A673 (cell line): Measurements from ENCODE around the gene ARL5B. TPM values are rescaled to one million over a fixed set of nuclear protein-coding genes. Genes with fewer than 3 reads are reported as not detected.

Experiments
- Bru-seq: library from RNA; stranded (reverse); fragments of 400-500 nt; gene quantifications from one replicate; lab custom pipeline; 2021; lab: Mats Ljungman, UMichigan
- BruChase-seq, 2 experiments: library from RNA; stranded (reverse); fragments of 400-500 nt; gene quantifications; one replicate each; lab custom pipeline; 2021; lab: Mats Ljungman, UMichigan
- BruUV-seq: library from RNA; stranded (reverse); fragments of 400-500 nt; replicated peaks from 2 replicates; lab custom pipeline; 2021; lab: Mats Ljungman, UMichigan
- CTCF ChIA-PET: fragments of 300-600 bp; sonication (Branson Sonifier 250); formaldehyde crosslinking; loops from one replicate; lab custom pipeline; 2022; ENCODE audit warnings: antibody characterized with exemption; lab: Charles Lee
- POLR2A ChIA-PET: fragments of 300-600 bp; sonication (Branson Sonifier 250); formaldehyde crosslinking; loops from one replicate; lab custom pipeline; 2022; ENCODE audit warnings: antibody characterized with exemption; ENCODE audit not compliant: low non-redundant PET; lab: Charles Lee
- DNase-seq: peaks from one replicate; pipeline ENCODE4 v3.0.0-alpha.2; 2015; ENCODE audit warnings: low spot score
- H3K27ac ChIP-seq: fragments of 200-600 bp; sonication (generic); 2 replicates; pipeline ENCODE4 v1.5.1; 2016; ENCODE audit warnings: mixed run types, low read depth, mild to moderate bottlenecking, mixed read lengths, antibody characterized with exemption, low read length; ENCODE audit not compliant: poor library complexity, severe bottlenecking
- H3K27me3 ChIP-seq: fragments of 200-600 bp; sonication (generic); replicated peaks from 2 replicates; pipeline ENCODE4 v1.6.1; 2017; ENCODE audit warnings: mixed run types, low read depth, mild to moderate bottlenecking, mixed read lengths, antibody characterized with exemption, low read length; ENCODE audit not compliant: insufficient read depth, poor library complexity
- H3K36me3 ChIP-seq: fragments of 200-600 bp; sonication (generic); 2 replicates; pipeline ENCODE4 v1.6.1; 2016; ENCODE audit warnings: mixed run types, mild to moderate bottlenecking, mixed read lengths, antibody characterized with exemption, low read length; ENCODE audit not compliant: insufficient read depth, poor library complexity, severe bottlenecking
- H3K4me1 ChIP-seq: fragments of 200-600 bp; sonication (generic); 2 replicates; pipeline ENCODE4 v1.6.1; 2017; ENCODE audit warnings: mixed run types, mild to moderate bottlenecking, mixed read lengths, antibody characterized with exemption, low read length; ENCODE audit not compliant: insufficient read depth, poor library complexity, severe bottlenecking
- H3K4me3 ChIP-seq: fragments of 200-600 bp; sonication (generic); 2 replicates; pipeline ENCODE4 v1.5.1; 2016; ENCODE audit warnings: low read depth, mixed run types, mild to moderate bottlenecking, mixed read lengths, low read length; ENCODE audit not compliant: poor library complexity, severe bottlenecking
- H3K9me3 ChIP-seq: fragments of 200-600 bp; sonication (generic); 2 replicates; pipeline ENCODE4 v1.6.1; 2016; ENCODE audit warnings: mixed run types, low read depth, mild to moderate bottlenecking, mixed read lengths, antibody characterized with exemption, low read length; ENCODE audit not compliant: poor library complexity, severe bottlenecking
- EZH2 ChIP-seq: fragments of 200-600 bp; sonication (generic); IDR thresholded peaks from 2 replicates; pipeline ENCODE4 v1.6.1; 2017; ENCODE audit warnings: borderline replicate concordance, low read depth, mild to moderate bottlenecking, mixed read lengths, antibody characterized with exemption, low read length; ENCODE audit not compliant: poor library complexity, severe bottlenecking
- intact Hi-C: fragments of 100-400 bp; cut with micrococcal nuclease; formaldehyde crosslinking; loops from one replicate; pipeline ENCODE4 v1.10.0; 2022; ENCODE audit not compliant: unreplicated experiment
- long read RNA-seq: library from polyadenylated mRNA; stranded (forward); transcript quantifications from one replicate; pipeline ENCODE4 v2.0.0, GENCODE V29; 2022
- total RNA-seq: library from RNA; stranded (reverse); gene quantifications from 2 replicates; pipeline ENCODE4 v1.2.3, GENCODE V29; 2021
- TF ChIP-seq, protein P1 (sequence below): fragments of 300-800, 200-600 bp; sonication (generic); conservative IDR thresholded peaks from 2 replicates; pipeline ENCODE4 v1.5.1; 2017; ENCODE audit warnings: low read depth, mild to moderate bottlenecking, antibody characterized with exemption, low read length, moderate library complexity, mixed read lengths

Gene ARL5B, protein sequence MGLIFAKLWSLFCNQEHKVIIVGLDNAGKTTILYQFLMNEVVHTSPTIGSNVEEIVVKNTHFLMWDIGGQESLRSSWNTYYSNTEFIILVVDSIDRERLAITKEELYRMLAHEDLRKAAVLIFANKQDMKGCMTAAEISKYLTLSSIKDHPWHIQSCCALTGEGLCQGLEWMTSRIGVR
- total RNA-seq (30.0 and 30.2 TPM in 2 replicates), Bru-seq, nascent RNA (percentile 95 among the genes with signal in this experiment), BruChase-seq, experiment 1, labeled RNA remaining after a 2-hour chase (percentile 99 among the genes with signal in this experiment), BruChase-seq, experiment 2, labeled RNA remaining after a 6-hour chase (percentile 97 among the genes with signal in this experiment)
- long read RNA-seq, full-length matches to known transcripts = 33 of 41 reads
- long read RNA-seq, partial matches to known transcripts = 4 of 41 reads
- long read RNA-seq, other reads (novel, unspliced or antisense) = 4 of 41 reads

DNA sequence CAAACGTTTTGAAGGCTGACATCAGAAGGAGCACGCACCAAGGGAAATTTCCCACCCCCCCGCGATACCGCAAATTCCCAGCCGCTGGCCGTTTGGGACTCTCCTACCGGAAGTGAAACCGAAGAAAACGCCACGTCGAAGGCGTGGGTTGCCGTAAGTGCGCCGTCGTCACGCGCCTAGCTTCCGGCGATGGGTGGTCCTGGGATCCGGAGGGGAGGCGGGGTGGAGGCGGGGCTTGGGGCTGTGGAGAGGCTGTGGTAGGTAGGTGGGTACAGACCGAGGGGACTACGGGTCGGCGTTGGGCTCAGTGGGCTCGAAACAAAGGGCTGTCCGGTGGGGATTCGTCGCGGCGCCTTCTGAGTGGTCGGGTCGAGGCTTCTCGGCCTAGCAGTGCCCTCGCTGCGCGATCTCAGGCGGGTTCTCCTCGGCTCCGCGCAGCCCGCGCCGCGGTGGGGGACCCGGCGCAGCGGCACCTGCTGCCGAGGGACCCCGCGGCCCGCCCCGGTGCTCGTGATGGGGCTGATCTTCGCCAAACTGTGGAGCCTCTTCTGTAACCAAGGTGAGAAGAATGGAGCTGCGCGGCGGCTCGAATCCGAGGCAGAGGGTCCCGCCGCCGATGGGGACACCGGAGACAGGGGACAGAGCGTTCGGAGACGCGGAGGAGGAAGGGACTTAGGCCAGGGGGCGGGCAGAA lies at the start of gene ARL5B:
TSS of gene ARL5B (plus strand) at position 307 of the 694 bp plus-strand sequence. CDS start at position 514, 207 bp downstream.
- POLR2A ChIA-PET = interaction anchor here (0.5 to 0.6 kb wide), 5 partner anchors 30 to 1581 kb away, joined by 4 to 19 read pairs (median 10); no protein-coding TSS in a partner anchor
- TF ChIP-seq, protein P1, sequence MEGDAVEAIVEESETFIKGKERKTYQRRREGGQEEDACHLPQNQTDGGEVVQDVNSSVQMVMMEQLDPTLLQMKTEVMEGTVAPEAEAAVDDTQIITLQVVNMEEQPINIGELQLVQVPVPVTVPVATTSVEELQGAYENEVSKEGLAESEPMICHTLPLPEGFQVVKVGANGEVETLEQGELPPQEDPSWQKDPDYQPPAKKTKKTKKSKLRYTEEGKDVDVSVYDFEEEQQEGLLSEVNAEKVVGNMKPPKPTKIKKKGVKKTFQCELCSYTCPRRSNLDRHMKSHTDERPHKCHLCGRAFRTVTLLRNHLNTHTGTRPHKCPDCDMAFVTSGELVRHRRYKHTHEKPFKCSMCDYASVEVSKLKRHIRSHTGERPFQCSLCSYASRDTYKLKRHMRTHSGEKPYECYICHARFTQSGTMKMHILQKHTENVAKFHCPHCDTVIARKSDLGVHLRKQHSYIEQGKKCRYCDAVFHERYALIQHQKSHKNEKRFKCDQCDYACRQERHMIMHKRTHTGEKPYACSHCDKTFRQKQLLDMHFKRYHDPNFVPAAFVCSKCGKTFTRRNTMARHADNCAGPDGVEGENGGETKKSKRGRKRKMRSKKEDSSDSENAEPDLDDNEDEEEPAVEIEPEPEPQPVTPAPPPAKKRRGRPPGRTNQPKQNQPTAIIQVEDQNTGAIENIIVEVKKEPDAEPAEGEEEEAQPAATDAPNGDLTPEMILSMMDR = no peak
- no peak for TF ChIP-seq EZH2
- no TSS peak for BruUV-seq

DNA sequence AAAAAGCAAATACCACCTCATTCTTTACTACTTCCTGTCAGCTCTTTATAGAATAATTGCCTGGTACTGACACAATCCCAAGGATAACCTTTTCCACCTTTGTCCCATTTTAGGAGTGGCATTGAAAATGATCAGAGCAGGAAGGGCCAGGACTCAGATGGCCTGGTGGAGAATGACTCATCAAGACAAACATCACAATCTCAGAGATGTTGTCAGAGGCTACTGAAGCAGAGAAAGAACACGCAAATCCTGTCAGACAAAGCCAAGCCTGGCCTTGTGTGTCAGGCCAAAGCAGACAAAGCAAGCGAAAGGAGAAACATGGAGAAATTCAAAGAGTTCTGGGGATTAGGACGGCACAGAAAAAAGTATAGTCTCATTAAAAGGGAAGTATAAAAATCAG lies 48.7 kb upstream of the ARL5B start:
- H3K4me3 ChIP-seq = no peak overlapping the region
- ChIA-PET POLR2A (no interaction called here), CTCF (no interaction called here)
- no peaks in the 10 kb centered on the region for H3K9me3 ChIP-seq
- intact Hi-C loops = no loop called here
- peak overlapping the region; percentile 43 for H3K27ac ChIP-seq
- TF ChIP-seq, protein P1 = no peak
- TF ChIP-seq EZH2 = no peak
- H3K27me3 ChIP-seq = no peaks in the 10 kb centered on the region
- peaks cover 4% of the 10 kb centered on the region for H3K4me1 ChIP-seq
- BruUV-seq = no TSS peak
- peak; percentile 24 for DNase-seq
- H3K36me3 ChIP-seq = no peaks in the 10 kb centered on the region

More for the DNA sequence above, at the start of gene ARL5B:
- intact Hi-C loops = no loop called here
- Histone ChIP-seq H3K36me3 (peaks cover 5% of the 10 kb centered on the region), H3K4me1 (peaks cover 20% of the 10 kb centered on the region), H3K27me3 (no peaks in the 10 kb centered on the region), H3K27ac (peak within 1 kb of the TSS; percentile 97), H3K9me3 (no peaks in the 10 kb centered on the region), H3K4me3 (peak within 1 kb of the TSS; percentile 98)
- CTCF ChIA-PET = interaction anchor here (0.6 kb wide), 3 partner anchors 40 to 1064 kb away, joined by 3 to 4 read pairs (median 4); no protein-coding TSS in a partner anchor
- peak; percentile 98 for DNase-seq

DNA sequence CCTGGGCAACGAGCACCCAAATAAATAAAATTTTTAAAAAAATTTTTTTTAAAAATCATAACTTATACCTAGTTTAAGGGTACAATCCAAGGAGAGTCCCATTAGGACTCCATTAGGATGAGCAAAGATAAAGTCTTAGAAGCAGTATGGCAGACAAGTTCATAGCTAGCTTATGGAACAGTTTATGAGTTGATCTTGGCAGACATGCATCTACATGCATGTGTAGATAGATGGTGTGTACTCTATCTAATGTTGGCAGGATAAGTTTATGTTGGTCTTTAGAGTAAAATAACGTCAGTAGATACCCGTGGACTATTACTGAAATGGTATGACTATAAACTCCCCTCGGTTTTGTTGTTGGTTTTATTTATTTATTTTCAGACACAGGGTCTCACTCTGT lies 48.1 kb upstream of the ARL5B start:
- peaks cover 4% of the 10 kb centered on the region for H3K4me1 ChIP-seq
- H3K36me3 ChIP-seq = no peaks in the 10 kb centered on the region
- no TSS peak for BruUV-seq
- ChIA-PET POLR2A (no interaction called here), CTCF (no interaction called here)
- H3K27ac ChIP-seq = no peak overlapping the region
- DNase-seq = no peak
- no peak overlapping the region for H3K4me3 ChIP-seq
- intact Hi-C loops = no loop called here
- H3K9me3 ChIP-seq = no peaks in the 10 kb centered on the region
- no peak for TF ChIP-seq EZH2
- TF ChIP-seq, protein P1 = no peak
- no peaks in the 10 kb centered on the region for H3K27me3 ChIP-seq
